AG09309 (cell line): Measurements from ENCODE around the gene GNG8.

Experiments
- DNase-seq: peaks from one replicate; pipeline ENCODE4 v3.0.0-alpha.2; 2010; ENCODE audit warnings: low read depth
- H3K4me3 ChIP-seq: 2 replicates; pipeline ENCODE4 v1.5.1; 2011; ENCODE audit warnings: mild to moderate bottlenecking, low read depth, low read length, moderate library complexity; ENCODE audit not compliant: control insufficient read depth
- TF ChIP-seq, protein P1 (sequence below): IDR thresholded peaks from 2 replicates; pipeline ENCODE4 v1.5.1; 2011; ENCODE audit warnings: mild to moderate bottlenecking, low read depth, low read length, inconsistent platforms; ENCODE audit not compliant: insufficient read depth, control insufficient read depth; ENCODE audit errors: missing control alignments

GNG8 gene

DNA sequence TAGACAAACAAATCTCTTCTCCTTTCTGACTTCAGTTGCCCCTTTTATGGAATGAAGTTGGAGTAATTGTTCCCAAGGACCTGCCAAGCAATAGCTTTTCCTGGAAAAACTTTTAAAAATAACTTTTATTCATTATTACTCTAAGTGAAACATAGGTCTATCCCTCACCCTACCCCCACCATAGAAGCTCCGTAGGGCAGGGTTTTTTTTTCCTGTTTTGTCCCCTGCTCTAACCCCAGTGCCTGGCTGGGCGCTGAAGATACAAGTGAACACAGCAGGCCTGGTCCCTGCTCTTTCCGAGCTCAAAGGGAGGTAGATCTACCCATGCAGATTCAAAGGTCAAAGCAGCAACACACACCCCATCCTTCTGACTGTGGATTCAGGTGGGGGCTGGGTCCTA lies 8.7 kb upstream of the GNG8 start:
- DNase-seq, result no peak
- TF ChIP-seq, protein P1, sequence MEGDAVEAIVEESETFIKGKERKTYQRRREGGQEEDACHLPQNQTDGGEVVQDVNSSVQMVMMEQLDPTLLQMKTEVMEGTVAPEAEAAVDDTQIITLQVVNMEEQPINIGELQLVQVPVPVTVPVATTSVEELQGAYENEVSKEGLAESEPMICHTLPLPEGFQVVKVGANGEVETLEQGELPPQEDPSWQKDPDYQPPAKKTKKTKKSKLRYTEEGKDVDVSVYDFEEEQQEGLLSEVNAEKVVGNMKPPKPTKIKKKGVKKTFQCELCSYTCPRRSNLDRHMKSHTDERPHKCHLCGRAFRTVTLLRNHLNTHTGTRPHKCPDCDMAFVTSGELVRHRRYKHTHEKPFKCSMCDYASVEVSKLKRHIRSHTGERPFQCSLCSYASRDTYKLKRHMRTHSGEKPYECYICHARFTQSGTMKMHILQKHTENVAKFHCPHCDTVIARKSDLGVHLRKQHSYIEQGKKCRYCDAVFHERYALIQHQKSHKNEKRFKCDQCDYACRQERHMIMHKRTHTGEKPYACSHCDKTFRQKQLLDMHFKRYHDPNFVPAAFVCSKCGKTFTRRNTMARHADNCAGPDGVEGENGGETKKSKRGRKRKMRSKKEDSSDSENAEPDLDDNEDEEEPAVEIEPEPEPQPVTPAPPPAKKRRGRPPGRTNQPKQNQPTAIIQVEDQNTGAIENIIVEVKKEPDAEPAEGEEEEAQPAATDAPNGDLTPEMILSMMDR, result no peak
- no peak overlapping the region for H3K4me3 ChIP-seq

DNA sequence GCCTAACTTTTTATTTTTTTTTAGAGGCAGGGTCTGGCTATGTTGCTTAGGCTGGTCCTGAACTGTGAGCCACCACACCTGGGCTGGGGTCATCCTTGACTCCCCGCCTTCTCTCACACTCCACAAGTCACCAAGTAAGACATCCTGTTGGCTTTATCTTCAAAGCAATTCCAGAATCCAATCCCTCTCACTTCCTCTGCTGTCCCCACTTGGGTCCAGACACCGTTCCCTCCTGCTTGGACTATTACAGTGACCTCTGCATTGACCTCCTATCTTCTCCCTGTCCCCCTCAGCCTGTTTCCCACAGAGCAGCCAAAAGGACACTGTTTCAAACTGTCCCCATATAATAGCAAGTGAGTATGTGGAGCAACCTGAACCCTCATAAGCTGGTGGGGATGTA lies 4.7 kb upstream of the GNG8 start:
- no peak overlapping the region for H3K4me3 ChIP-seq
- TF ChIP-seq, protein P1, result no peak
- no peak for DNase-seq

DNA sequence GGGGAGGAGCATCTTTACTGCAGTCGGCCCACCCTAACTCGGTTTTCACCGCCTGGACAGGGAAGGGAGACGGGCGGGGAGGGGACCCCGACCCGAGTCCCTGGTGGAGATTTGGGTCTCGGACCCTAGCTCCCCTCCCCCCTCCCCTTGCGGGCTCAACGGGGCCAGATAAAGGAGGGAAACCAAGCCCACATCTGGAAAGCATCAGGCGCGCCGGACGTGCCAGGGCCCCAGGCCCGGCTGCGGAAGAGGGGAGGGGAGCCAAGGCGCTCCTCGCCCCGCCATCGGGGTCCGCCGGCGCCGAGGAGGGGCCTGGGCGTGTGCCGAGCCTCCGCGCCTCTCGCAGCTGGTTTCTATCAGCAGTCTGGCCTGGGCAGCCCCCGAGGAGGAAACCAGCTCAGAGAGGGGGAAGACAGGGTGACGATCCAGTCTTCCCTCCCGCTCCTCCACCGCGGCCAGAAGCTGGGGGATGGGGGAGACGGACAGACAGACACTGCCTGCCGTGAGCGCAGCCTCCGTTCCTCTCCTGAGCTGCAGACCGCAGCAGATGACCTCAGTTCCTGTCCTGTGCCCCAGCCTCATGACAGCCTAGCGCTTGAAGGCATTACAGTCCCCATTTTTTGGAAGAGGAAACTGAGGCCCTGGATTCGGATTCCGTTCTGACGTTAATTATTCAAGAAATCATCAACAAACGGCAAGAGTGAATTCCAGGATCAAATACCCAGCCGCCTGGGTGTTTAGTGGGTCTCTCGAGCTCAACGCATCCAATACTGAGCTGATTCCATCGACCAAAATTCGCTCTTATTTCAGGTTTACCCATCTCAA lies 3.6 kb upstream of the GNG8 start:
- DNase-seq, result no peak
- peak overlapping the region; percentile 60 for H3K4me3 ChIP-seq
- TF ChIP-seq, protein P1, result no peak

DNA sequence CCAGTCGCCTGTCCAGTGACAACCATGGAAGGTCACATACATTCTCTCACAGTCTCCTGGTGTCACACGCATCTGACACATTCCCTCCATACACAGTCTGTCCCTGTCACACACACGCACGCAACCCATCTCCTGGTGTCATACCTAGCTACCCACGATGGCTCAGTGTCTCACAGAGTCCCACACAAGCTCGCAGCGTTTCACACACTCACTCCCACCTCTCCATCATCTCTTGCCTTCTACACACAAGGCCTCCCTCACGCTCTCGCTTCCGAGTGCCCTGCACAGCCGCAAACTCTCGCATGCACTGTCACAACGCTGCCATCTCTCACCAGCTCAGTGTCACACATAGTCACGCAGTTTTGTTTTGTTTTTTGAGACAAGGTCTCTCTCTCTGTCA lies 1.2 kb upstream of the GNG8 start:
- TF ChIP-seq, protein P1, result no peak
- H3K4me3 ChIP-seq, result no peak overlapping the region
- DNase-seq, result no peak

DNA sequence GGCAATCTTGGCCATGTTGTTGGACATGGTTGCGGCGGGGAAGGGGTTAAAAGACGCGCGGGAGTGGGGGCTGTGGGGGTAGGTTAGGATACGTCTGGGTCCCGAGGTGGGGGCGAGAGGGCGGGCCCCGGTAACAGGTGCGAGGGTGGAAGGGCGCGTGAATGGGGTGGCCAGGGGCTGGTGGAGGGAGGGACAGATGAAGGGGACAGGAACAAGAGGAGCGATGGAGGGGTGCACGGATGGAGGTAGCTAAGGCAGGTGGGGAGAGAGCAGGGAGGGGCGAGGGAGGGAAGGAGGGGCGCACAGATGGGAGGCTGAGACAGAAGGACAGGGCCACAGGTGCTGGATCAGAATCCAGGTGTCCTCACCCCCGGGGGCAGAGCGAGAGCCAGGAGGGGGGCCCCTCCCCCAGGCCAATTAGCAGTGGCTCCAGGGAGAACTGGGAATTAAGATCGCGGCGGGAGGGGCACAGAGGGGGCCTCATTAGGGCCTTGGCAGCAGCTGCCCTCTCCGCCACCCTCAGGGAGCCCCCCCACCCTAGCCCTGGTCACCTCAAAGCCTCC lies 1.3 kb downstream of the GNG8 start:
- TF ChIP-seq, protein P1, result no peak
- DNase-seq, result no peak
- peak overlapping the region; percentile 27 for H3K4me3 ChIP-seq

DNA sequence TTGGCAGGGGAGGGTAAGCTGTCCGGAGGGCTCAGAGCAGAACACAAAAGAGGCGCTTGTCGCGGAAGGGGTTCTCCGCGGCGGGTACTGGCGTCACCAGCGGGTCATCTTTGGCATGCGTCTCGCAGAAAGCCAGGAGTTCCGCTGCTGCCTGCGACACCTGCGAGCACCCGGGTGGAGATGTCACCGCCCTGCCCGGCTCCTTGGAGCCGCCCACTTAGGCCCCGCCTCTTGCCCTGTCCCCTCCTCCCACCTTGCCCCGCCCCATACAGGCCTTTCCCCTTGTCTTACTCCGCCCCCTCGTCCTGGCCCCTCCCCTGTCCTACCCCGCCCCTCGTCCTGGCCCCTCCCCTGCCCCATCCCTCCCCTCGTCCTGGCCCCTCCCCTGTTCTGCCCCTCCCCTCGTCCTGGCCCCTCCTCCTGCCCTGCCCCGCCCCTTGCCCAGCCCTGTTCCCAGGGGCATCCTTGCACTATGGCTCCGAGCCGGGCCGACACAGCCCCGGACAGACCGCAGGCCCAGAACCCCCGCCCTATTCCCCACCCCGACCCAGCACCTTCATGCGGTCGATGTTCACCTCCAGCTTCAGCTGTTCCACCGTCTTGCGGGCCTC lies 1.9 kb downstream of the GNG8 start:
- H3K4me3 ChIP-seq, result peak overlapping the region; percentile 27
- TF ChIP-seq, protein P1, result no peak
- DNase-seq, result no peak
